Measurements from ENCODE around the gene CLEC7A.
A peak's percentile ranks its signal among the peaks of the same experiment; 100 is the strongest.

CLEC7A gene

DNA sequence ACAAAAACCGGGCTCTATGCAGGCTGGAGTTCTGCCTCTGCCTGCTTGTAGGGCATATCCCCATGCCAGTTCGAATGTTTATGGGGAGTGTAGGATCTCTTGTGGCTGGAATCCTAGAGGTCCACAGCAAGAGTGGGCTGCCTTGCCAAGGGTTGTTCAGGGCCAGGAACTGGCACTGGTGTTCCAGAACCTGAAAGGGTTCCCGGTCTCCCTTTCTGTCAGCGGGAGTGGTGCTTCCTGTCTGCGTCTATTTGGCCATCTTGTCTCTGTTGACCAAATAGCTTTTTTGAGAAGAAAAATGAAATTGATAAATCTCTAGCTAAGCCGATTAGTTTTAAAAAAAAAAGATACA lies 24.1 kb upstream of the CLEC7A start:
- H3K4me3 Mint-ChIP-seq = peak overlapping the region; percentile 82
- H3K27me3 Mint-ChIP-seq = peaks cover 35% of the 10 kb centered on the region
- H3K9me3 Mint-ChIP-seq = no peaks in the 10 kb centered on the region
- H3K36me3 Mint-ChIP-seq = no peaks in the 10 kb centered on the region
- no peak overlapping the region for H3K27ac Mint-ChIP-seq
- H3K4me1 Mint-ChIP-seq = peaks cover 21% of the 10 kb centered on the region
- ATAC-seq = no peak

GRCh38 chr12:10153271-10154144 lies 23.5 kb upstream of the CLEC7A start:
- peak overlapping the region; percentile 30 for H3K27ac Mint-ChIP-seq
- peaks cover 20% of the 10 kb centered on the region for H3K4me1 Mint-ChIP-seq
- peak; percentile 69 for ATAC-seq
- H3K4me3 Mint-ChIP-seq = peak overlapping the region; percentile 82
- no peaks in the 10 kb centered on the region for H3K9me3 Mint-ChIP-seq
- H3K27me3 Mint-ChIP-seq = peaks cover 35% of the 10 kb centered on the region
- no peaks in the 10 kb centered on the region for H3K36me3 Mint-ChIP-seq

DNA sequence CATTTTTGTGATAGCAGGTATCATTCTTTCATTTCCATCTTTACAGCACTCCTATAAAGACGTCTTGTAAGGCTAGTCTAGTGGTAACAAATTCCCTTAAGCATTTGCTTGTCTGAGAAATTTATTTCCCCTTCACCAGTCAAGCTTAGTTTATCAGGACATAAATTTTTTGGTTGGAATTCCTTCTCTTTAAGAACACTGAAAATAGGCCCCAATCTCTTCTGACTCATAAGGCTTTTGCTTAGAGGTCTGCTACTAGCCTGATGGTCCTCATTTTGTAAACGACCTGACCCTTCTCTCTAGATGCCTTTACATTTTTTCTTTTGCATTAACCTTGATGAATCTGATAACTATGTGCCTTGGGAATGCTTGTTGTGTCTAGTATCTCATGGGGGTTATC lies 21.6 kb upstream of the CLEC7A start:
- H3K9me3 Mint-ChIP-seq = no peaks in the 10 kb centered on the region
- no peak for ATAC-seq
- peaks cover 15% of the 10 kb centered on the region for H3K4me1 Mint-ChIP-seq
- H3K4me3 Mint-ChIP-seq = no peak overlapping the region
- peaks cover 35% of the 10 kb centered on the region for H3K27me3 Mint-ChIP-seq
- H3K27ac Mint-ChIP-seq = no peak overlapping the region
- no peaks in the 10 kb centered on the region for H3K36me3 Mint-ChIP-seq

DNA sequence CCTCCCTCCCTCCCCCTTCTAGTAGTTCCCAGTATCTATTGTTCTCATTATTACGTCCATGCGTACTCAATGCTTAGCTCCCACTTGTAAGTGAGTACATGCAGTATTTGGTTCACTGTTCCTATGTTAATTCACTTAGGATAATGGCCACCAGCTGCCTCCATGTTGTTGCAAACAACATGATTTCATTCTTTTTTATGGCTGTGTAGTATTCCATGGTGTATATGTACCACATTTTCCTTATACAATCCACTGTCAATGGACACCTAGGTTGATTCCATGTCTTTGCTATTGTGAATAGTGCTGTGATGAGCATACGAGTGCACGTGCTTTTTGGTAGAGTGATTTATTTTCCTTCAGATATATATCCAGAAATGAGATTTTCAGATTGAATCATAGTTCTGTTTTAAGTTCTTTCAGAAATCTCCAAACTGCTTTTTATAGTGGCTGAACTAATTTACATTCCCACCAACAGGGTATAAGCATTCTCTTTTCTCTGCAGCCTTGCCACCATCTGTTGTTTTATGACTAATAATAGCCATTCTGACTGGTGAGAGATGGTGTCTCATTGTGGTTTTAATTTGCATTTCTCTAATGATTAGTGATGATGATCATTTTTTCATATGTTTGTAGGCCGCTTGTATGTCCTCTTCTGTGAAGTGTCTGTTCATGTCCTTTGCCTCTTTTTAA lies 17.9 kb upstream of the CLEC7A start:
- Mint-ChIP-seq H3K27ac (no peak overlapping the region), H3K27me3 (peaks cover 50% of the 10 kb centered on the region), H3K36me3 (no peaks in the 10 kb centered on the region), H3K9me3 (no peaks in the 10 kb centered on the region), H3K4me1 (peaks cover under 1% of the 10 kb centered on the region), H3K4me3 (no peak overlapping the region)
- ATAC-seq = no peak

GRCh38 chr12:10142976-10143589 lies 13.1 kb upstream of the CLEC7A start:
- H3K4me1 Mint-ChIP-seq = no peaks in the 10 kb centered on the region

GRCh38 chr12:10140001-10140400 lies 10.0 kb upstream of the CLEC7A start:
- H3K9me3 Mint-ChIP-seq = no peaks in the 10 kb centered on the region
- peaks cover 42% of the 10 kb centered on the region for H3K27me3 Mint-ChIP-seq
- no peak overlapping the region for H3K4me3 Mint-ChIP-seq
- ATAC-seq = no peak
- no peak overlapping the region for H3K27ac Mint-ChIP-seq
- H3K36me3 Mint-ChIP-seq = no peaks in the 10 kb centered on the region
- H3K4me1 Mint-ChIP-seq = no peaks in the 10 kb centered on the region

More at GRCh38 chr12:10142976-10143589, 13.1 kb upstream of the CLEC7A start:
- Mint-ChIP-seq H3K4me3 (no peak overlapping the region), H3K27me3 (peaks cover 32% of the 10 kb centered on the region), H3K36me3 (no peaks in the 10 kb centered on the region), H3K9me3 (no peaks in the 10 kb centered on the region), H3K27ac (no peak overlapping the region)
- no peak for ATAC-seq

- Mint-ChIP-seq H3K27me3 (peaks cover 52% of the 10 kb centered on the region), H3K9me3 (no peaks in the 10 kb centered on the region), H3K4me3 (no peak overlapping the region), H3K27ac (no peak overlapping the region), H3K4me1 (no peaks in the 10 kb centered on the region), H3K36me3 (no peaks in the 10 kb centered on the region)
- no peak for ATAC-seq
Observed at GRCh38 chr12:10136637-10137205, 6.7 kb upstream of the CLEC7A start.

DNA sequence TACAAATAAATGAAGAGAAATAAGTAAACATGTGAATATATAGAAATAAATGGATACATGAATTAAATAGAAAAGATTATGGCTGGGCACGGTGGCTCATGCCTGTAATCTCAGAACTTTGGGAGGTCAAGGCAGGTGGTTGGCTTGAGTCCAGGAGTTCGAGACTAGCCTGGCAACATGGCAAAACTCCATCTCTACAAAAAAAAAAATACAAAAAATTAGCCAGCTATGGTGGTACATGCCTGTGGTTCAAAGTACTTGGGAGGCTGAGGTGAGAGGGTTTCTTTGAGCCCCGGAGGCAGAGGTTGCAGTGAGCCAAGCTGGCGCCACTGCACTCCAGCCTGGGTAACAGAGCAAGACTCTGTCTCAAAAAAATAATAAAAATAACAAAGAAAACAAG lies 5.1 kb upstream of the CLEC7A start:
- Mint-ChIP-seq H3K27ac (no peak overlapping the region), H3K4me1 (peaks cover 2% of the 10 kb centered on the region), H3K9me3 (no peaks in the 10 kb centered on the region), H3K4me3 (no peak overlapping the region), H3K36me3 (no peaks in the 10 kb centered on the region), H3K27me3 (peaks cover 52% of the 10 kb centered on the region)
- ATAC-seq = no peak

DNA sequence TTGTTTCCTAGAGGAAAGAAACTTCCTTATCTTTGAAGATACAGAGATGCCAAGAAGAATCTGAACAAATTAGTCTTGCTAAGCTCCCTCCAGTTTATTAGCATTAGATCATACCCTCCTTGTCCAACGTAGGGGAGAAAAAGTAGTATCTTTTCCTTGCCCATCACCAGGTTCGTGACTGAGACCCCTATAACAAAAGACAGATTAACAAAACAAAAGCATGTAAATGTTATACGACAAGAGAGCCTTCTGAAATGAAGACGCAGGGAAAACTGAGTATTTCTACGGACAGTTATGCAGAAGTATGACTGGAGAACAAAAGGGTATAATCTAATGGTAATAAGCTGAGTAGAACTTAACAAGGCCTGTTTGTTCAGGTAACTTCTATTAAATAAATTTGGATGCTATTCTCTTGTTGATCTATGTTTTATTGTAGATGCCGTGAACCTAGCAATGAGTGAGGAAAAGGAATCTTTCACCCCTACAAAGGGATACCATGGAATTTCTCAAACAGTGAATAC lies 2.9 kb upstream of the CLEC7A start:
- H3K4me1 Mint-ChIP-seq = peaks cover 18% of the 10 kb centered on the region
- H3K36me3 Mint-ChIP-seq = no peaks in the 10 kb centered on the region
- H3K9me3 Mint-ChIP-seq = no peaks in the 10 kb centered on the region
- H3K4me3 Mint-ChIP-seq = no peak overlapping the region
- no peak for ATAC-seq
- no peak overlapping the region for H3K27ac Mint-ChIP-seq
- peaks cover 63% of the 10 kb centered on the region for H3K27me3 Mint-ChIP-seq

DNA sequence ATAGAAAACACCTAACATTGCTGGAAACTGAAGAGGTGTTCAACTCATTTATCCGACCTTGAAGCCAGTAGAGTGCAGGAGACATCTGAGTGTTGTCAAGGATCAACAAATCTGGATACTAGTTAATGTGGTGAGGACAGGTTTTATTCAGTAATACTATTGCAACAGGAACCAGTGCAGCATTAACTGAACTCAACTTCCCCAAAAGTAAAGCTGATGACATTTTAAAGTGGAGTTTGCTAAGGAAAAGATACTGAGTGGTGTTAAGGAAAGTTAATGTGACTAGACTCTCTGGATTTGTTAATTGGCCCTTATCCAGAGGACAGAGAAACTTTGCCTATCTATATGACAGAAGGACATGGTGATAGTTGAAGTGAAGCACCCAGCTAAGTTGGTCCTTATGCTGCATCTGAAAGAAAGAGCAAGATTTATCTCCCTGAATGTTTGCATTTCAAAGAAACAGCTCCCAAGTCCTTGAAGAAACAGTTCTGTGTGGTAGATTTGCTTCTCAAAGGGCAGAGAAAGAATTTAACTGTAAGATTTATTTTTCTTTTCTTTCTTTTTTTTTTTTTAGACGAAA lies 1.2 kb upstream of the CLEC7A start:
- no peak for ATAC-seq
- Mint-ChIP-seq H3K9me3 (no peaks in the 10 kb centered on the region), H3K4me1 (peaks cover 18% of the 10 kb centered on the region), H3K36me3 (no peaks in the 10 kb centered on the region), H3K4me3 (no peak overlapping the region), H3K27ac (no peak overlapping the region), H3K27me3 (peaks cover 68% of the 10 kb centered on the region)

GRCh38 chr12:10128687-10129086 lies 1.3 kb downstream of the CLEC7A start:
- no peak overlapping the region for H3K27ac Mint-ChIP-seq
- no peak overlapping the region for H3K4me3 Mint-ChIP-seq
- no peaks in the 10 kb centered on the region for H3K36me3 Mint-ChIP-seq

DNA sequence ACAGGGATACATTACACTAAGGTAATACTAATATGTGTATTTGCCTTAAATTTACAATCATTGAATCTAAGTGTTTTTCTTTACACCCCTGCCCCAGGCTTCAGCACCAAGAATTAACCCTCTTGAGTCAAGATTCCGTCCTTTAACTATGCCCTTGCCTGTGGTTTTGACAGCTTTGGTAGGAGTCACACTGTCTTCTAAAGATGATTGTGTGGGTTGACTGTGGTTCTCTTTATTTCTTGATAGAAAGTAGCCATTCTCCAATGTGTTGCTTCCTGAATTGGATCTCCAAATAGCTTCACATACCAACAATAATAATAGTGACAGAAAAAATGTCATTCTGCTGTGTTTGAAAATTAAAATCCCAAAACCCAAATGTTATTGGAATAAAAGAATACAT lies 3.6 kb downstream of the CLEC7A start:
- Mint-ChIP-seq H3K4me3 (no peak overlapping the region), H3K36me3 (no peaks in the 10 kb centered on the region), H3K27ac (no peak overlapping the region)

More at GRCh38 chr12:10128687-10129086, 1.3 kb downstream of the CLEC7A start:
- ATAC-seq = no peak
- peaks cover 18% of the 10 kb centered on the region for H3K4me1 Mint-ChIP-seq
- no peaks in the 10 kb centered on the region for H3K9me3 Mint-ChIP-seq
- H3K27me3 Mint-ChIP-seq = peaks cover 62% of the 10 kb centered on the region

GRCh38 chr12:10122689-10123088 lies 7.3 kb downstream of the CLEC7A start:
- Mint-ChIP-seq H3K4me3 (no peak overlapping the region), H3K27me3 (peaks cover 44% of the 10 kb centered on the region), H3K4me1 (peaks cover 7% of the 10 kb centered on the region), H3K9me3 (peaks cover 7% of the 10 kb centered on the region), H3K27ac (no peak overlapping the region), H3K36me3 (no peaks in the 10 kb centered on the region)
- no peak for ATAC-seq

More for the DNA sequence above, 3.6 kb downstream of the CLEC7A start:
- Mint-ChIP-seq H3K27me3 (peaks cover 50% of the 10 kb centered on the region), H3K9me3 (no peaks in the 10 kb centered on the region), H3K4me1 (peaks cover 18% of the 10 kb centered on the region)
- ATAC-seq = no peak

DNA sequence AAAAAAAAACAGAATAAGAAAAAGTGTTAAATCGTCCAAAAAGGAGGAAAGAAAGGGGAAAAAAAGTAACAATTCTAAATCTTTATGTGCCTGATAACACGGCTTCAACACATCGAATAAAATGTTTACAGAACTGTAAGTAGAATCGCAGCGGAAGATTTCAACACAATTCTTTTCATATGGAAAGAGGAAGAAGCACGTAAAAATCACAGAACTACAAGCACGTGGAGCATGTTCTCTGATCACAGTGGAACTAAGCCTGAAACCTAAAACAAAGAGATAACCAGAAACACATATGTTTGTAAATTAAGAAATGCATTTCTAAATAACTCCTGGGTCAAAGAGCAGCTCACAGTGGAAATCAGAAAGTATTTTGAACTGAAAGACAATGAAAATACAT lies 8.7 kb downstream of the CLEC7A start:
- Mint-ChIP-seq H3K4me1 (peaks cover 7% of the 10 kb centered on the region), H3K9me3 (peaks cover 7% of the 10 kb centered on the region), H3K36me3 (no peaks in the 10 kb centered on the region), H3K27ac (no peak overlapping the region), H3K4me3 (no peak overlapping the region), H3K27me3 (peaks cover 30% of the 10 kb centered on the region)
- no peak for ATAC-seq

GRCh38 chr12:10119066-10119465 lies 10.9 kb downstream of the CLEC7A start:
- Mint-ChIP-seq H3K27me3 (peaks cover 16% of the 10 kb centered on the region), H3K4me3 (no peak overlapping the region), H3K36me3 (no peaks in the 10 kb centered on the region), H3K9me3 (peaks cover 7% of the 10 kb centered on the region), H3K4me1 (peaks cover 7% of the 10 kb centered on the region), H3K27ac (no peak overlapping the region)
- ATAC-seq = no peak

Measured in stimulated activated memory B cell treated with anti-CD40 and anti-IgM and Interleukin-4, amounts not matched to agents 10 μg/mL and 1 μg/mL and 100 μg/mL, for 72 hours (primary cell).